HG03064 (cell line): ENCODE measurements around the gene AFAP1L2.

Source experiments
- ATAC-seq: cut with Tn5 transposase; IDR thresholded peaks from one replicate; pipeline ENCODE4 v1.9.1; 2021; ENCODE audit warnings: low read depth; ENCODE audit not compliant: unreplicated experiment

The AFAP1L2 gene

GRCh38 chr10:114276671-114277070 lies 127.6 kb downstream of the AFAP1L2 start:
- ATAC-seq, result no peak

- no peak for ATAC-seq
Observed at GRCh38 chr10:114276066-114276465, 128.2 kb downstream of the AFAP1L2 start.

GRCh38 chr10:114274616-114275453 lies 129.5 kb downstream of the AFAP1L2 start:
- no peak for ATAC-seq

DNA sequence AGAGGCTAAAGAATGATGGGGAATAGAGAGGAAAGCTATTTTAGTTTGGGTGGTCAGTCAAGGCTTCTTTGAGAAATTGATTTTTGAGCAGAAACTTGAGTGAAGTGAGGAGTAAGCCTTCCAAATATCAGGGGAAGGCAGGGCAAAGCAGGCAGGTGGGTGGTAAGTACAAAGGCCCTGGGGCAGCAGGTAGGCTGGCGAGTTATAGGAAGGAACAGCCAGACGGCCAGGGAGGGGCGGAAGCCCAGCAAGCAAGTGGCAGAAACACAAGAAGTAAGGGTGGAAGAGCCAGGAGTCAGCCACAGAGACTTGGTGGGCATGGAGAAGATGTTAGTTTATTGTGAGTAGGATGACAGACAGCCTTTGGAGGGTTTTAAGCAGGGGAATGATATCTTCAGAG lies 130.4 kb downstream of the AFAP1L2 start:
- no peak for ATAC-seq

- no peak for ATAC-seq
Observed at GRCh38 chr10:114272696-114273095, 131.6 kb downstream of the AFAP1L2 start.

DNA sequence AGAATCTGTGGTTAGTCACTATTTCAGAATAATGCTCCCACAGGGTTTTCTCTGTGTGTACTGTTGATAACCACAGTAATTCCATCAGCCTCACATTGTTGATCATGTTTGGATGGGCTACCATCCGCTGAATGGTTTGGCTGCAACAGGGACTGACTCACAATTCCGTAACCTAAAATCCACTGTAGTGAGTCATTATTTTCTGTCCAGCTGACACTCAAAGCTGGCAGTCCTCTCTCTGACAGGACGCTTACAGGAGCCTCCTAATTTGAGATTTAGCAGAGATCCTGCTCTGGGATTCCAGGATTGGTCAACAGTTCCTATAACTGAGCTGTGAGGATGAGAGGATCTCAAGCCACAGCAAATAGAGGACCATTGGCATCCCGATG lies 132.5 kb downstream of the AFAP1L2 start:
- ATAC-seq, result no peak

DNA sequence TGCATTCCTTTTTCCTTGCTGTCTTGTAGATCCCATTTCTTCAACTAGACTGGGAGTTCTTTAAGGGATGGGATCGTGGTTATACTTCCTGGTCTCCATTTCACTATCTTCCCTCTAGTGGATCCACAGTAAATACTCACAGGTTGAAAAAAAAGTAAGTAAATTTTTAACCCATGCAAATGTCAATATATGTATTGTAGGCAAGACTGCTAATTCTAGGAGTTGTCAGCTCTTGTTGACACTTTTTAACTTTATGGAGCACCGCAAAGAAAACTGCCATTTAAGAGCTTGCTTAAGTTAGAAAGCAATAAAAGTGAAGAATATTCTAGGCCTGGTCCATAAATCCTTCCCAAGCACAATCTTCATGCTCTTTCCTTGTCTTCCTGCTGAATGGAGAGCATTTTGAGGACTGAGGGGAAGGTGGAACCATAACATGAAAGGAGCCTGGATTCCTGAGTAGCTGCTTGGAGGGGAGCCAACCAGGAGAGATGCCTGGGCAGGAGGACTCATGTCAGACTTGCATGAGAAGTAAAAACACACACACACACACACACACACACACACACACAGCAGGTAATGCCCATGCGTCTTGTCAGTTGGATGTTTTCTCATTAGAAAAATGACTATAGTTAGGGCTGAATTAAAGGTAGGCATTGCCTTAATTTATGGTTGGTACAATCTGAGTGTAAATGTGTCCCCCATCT lies 133.1 kb downstream of the AFAP1L2 start:
- no peak for ATAC-seq

DNA sequence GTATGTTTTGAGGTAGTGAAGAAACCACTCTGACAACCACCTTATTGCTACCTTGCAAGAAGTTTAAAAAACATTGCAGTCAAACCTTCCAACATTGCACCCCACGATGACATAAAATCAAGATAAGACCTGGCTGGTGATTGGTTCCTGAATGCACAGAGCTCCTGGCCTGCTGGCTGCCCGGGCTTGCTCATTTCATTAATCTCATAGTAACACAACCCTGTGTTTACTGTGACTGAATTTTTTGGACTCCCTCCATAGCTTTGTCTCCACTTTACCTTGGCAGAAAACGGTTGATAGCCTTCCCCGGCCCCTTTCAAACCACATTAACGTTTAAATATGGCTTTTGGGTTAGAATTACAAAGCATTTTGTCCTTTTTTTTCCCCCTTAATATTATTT lies 137.8 kb downstream of the AFAP1L2 start:
- ATAC-seq, result no peak

- no peak for ATAC-seq
Observed at GRCh38 chr10:114265392-114266053, 138.8 kb downstream of the AFAP1L2 start.

- ATAC-seq, result no peak
Observed at GRCh38 chr10:114262496-114262895, 141.8 kb downstream of the AFAP1L2 start.

GRCh38 chr10:114261076-114261475 lies 143.2 kb downstream of the AFAP1L2 start:
- no peak for ATAC-seq

GRCh38 chr10:114260366-114260765 lies 143.9 kb downstream of the AFAP1L2 start:
- ATAC-seq, result no peak

DNA sequence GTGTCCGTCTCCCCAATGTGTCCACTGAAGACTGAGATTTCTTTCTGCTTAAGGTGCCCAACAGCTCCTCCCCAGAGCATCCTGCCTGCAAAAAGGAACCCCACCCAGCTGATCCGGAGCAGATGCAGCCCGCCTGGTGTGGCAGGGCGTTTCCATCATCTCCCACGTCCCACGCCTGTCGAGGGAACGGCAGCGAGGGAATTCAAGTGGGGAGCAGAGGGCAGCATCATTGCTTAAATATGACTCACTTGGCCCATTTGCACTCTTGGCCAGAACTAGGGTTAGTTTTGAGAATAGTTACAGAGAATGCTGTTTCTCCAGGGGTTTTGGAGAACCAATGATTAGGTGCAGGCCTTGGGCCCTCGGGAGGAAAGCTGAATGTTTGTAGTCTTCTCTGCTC lies 144.5 kb downstream of the AFAP1L2 start:
- ATAC-seq, result no peak

GRCh38 chr10:114258274-114258840 lies 145.9 kb downstream of the AFAP1L2 start:
- ATAC-seq, result no peak

GRCh38 chr10:114257498-114257897 lies 146.8 kb downstream of the AFAP1L2 start:
- ATAC-seq, result no peak

DNA sequence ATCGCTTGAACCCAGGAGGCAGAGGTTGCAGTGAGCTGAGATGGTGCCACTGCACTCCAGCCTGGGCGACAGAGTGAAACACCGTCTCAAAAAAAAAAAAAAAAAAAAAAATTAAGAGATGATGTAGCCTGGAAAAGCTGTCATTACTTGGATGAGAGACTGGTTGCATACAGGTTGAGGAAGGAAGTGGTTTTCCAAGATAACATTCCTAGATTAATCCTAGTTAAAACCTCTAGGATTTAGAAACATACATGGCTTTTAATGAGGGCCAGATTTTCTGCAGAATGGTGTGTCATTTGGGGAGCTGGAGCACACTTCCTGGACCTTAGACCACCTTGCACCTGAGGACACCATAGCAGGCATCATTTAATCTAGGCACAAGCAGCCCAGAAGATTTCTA lies 147.5 kb downstream of the AFAP1L2 start:
- ATAC-seq, result no peak

- no peak for ATAC-seq
Observed at GRCh38 chr10:114256008-114256765, 148.1 kb downstream of the AFAP1L2 start.

DNA sequence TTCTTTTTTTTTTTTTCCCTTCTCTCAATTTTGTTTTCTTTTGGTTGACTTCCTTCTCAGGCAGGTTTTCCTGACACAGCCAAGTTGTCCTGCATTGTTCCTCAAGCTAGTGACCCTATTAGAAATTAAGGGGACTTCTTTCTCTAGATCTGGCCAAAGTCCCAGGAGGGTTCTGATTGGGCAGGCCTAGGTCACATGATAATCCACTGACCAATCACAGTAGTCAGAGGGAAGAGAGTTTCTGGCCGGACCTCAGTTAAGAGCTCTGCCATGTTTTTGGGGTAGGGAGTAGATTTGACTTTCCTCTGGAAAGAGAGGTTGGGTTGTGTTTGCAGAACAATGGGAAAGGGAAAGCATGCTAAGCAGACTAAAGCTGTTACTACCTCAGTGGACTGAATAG lies 149.1 kb downstream of the AFAP1L2 start:
- no peak for ATAC-seq

DNA sequence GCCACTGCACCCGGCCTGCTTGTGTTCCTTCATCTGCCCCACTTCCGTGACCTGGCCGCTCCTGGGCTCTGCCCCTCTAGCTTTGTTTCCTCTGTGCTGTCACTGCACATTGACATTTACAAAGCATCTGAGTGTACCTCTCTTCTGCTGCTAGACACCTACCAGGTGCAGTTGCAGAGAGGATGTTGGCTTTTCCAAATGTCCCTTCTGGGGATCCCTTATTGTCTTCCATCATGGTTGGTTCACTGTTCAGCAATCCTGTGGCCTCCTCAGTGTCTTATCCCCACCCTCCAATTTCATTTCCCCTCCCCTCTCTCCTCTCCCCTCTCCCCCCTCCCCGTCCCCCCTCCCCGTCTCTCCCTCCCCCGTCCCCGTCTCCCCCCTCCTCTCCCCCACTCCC lies 151.4 kb downstream of the AFAP1L2 start:
- no peak for ATAC-seq

- no peak for ATAC-seq
Observed at GRCh38 chr10:114252092-114252491, 152.2 kb downstream of the AFAP1L2 start.
